Lung (tissue), 12 donors: ENCODE measurements around the gene PAXX. TPM values are rescaled to one million over a fixed set of nuclear protein-coding genes. Genes with fewer than 3 reads are reported as not detected.

Experiments used
- ATAC-seq: fragments of 200-7000 bp; cut with Tn5 transposase; one replicate; pipeline ENCODE4 v1.9.1; 2020; ENCODE audit warnings: moderate number of reproducible peaks; ENCODE audit not compliant: insufficient read depth, low FRiP score
- DNase-seq, 3 donors: peaks; one replicate each; pipeline ENCODE4 v3.0.0-alpha.2; 2013 to 2017
- H3K27ac ChIP-seq, 2 donors: one replicate each; pipeline ENCODE4 v1.5.1; 2013; ENCODE audit warnings: mild to moderate bottlenecking in 2 of 2, moderate library complexity in 2 of 2, control low read depth in 1 of 2, inconsistent platforms in 1 of 2, low read depth in 1 of 2, low read length in 1 of 2
- H3K27me3 ChIP-seq, 3 donors: one replicate each; pipeline ENCODE4 v1.5.1; 2013; ENCODE audit warnings: low read length in 2 of 3; ENCODE audit not compliant: control insufficient read depth in 3 of 3, insufficient read depth in 3 of 3
- H3K36me3 ChIP-seq, 4 donors: one replicate each; pipeline ENCODE4 v1.5.1; 2013; ENCODE audit warnings: low read length in 4 of 4, mild to moderate bottlenecking in 1 of 4, moderate library complexity in 1 of 4; ENCODE audit not compliant: control insufficient read depth in 4 of 4, insufficient read depth in 4 of 4
- H3K4me1 ChIP-seq, 5 donors: one replicate each; pipeline ENCODE4 v1.5.1; 2013; ENCODE audit warnings: low read length in 5 of 5, mild to moderate bottlenecking in 2 of 5, moderate library complexity in 1 of 5; ENCODE audit not compliant: control insufficient read depth in 5 of 5, insufficient read depth in 5 of 5
- H3K4me3 ChIP-seq: one replicate; pipeline ENCODE4 v1.5.1; 2013; ENCODE audit warnings: mild to moderate bottlenecking, control low read depth, moderate library complexity
- H3K9ac ChIP-seq, 2 donors: one replicate each; pipeline ENCODE4 v1.5.1; 2013; ENCODE audit warnings: low read length in 2 of 2, control low read depth in 1 of 2; ENCODE audit not compliant: insufficient read depth in 1 of 2
- H3K9me3 ChIP-seq, 4 donors: one replicate each; pipeline ENCODE4 v1.5.1; 2013; ENCODE audit warnings: low read length in 3 of 4, mild to moderate bottlenecking in 1 of 4, moderate library complexity in 1 of 4; ENCODE audit not compliant: control insufficient read depth in 4 of 4, insufficient read depth in 3 of 4
- CTCF ChIP-seq: IDR thresholded peaks from 2 replicates; pipeline ENCODE4 v1.5.1; 2012; ENCODE audit warnings: mild to moderate bottlenecking; ENCODE audit errors: control extremely low read depth, extremely low read depth
- WGBS, 2 donors: extraction: QIAGEN DNeasy Blood & Tissue Kit; methylation state at CpG; one replicate each; pipeline ENCODE4 v1.1.7; 2013; 5-methylcytosine and 5-hydroxymethylcytosine counted together
- polyA plus RNA-seq, 2 donors: library from polyadenylated mRNA; stranded (reverse); fragments of 200-250 nt; gene quantifications; one replicate each; pipeline ENCODE4 v1.2.1, GENCODE V29; 2013
- total RNA-seq, 2 donors: library from RNA; depleted of rRNA in 1 of 2; stranded (reverse); fragments of >200 nt in 1 of 2; gene quantifications; one replicate each; pipeline ENCODE4 v1.2.1, GENCODE V29; 2014 to 2021
- donor health status: control.
- donor health status: control.
- donor health status: Bipolar disorder and iron deficiency.
- donor health status: healthy.
- donor health status: DM: yes; HTN: yes; CAD: no.

PAXX gene
- total and polyA plus RNA-seq, 4 donors = 16.6 to 172 (median 59.4) TPM

GRCh38 chr9:136983656-136984314 lies 8.4 kb upstream of the PAXX start:
- Histone ChIP-seq H3K4me1 (peaks cover 0 to 14% (median 6%) of the 10 kb centered on the region in 5 donors), H3K9ac (no peak overlapping the region), H3K27ac (no peak overlapping the region), H3K9me3 (peaks cover 0 to 5% (median 0%) of the 10 kb centered on the region in 4 donors), H3K27me3 (peaks cover 5 to 27% (median 14%) of the 10 kb centered on the region in 3 donors), H3K36me3 (no peaks in the 10 kb centered on the region), H3K4me3 (no peak overlapping the region)
- DNase-seq (no peak), ATAC-seq (no peak)
- whole genome bisulfite sequencing, 2 donors = 85 to 87% methylated on average over 11 of the region's 11 CpGs
- TF ChIP-seq CTCF = no peak

- no peak for TF ChIP-seq CTCF
- DNase-seq = no peak
- Histone ChIP-seq H3K4me3 (no peak overlapping the region), H3K27ac (no peak overlapping the region), H3K27me3 (peaks cover 5 to 27% (median 14%) of the 10 kb centered on the region in 3 donors), H3K9ac (no peak overlapping the region), H3K36me3 (no peaks in the 10 kb centered on the region), H3K9me3 (peaks cover 0 to 5% (median 0%) of the 10 kb centered on the region in 4 donors), H3K4me1 (peaks cover 0 to 14% (median 6%) of the 10 kb centered on the region in 5 donors)
- 48 to 61% methylated on average over 21 to 29 of the region's 29 CpGs for WGBS, 2 donors
- ATAC-seq = no peak
Measured at GRCh38 chr9:136984464-136985026, 7.7 kb upstream of the PAXX start.

GRCh38 chr9:136985027-136985602 lies 7.1 kb upstream of the PAXX start:
- Histone ChIP-seq H3K27ac (no peak overlapping the region), H3K9me3 (peaks cover 0 to 5% (median 0%) of the 10 kb centered on the region in 4 donors), H3K36me3 (no peaks in the 10 kb centered on the region), H3K4me1 (peaks cover 0 to 14% (median 6%) of the 10 kb centered on the region in 5 donors), H3K9ac (no peak overlapping the region), H3K27me3 (peaks cover 5 to 27% (median 14%) of the 10 kb centered on the region in 3 donors), H3K4me3 (no peak overlapping the region)
- DNase-seq = no peak
- ATAC-seq = no peak
- WGBS, 2 donors = 10 to 24% methylated on average over 46 to 48 of the region's 48 CpGs
- no peak for TF ChIP-seq CTCF
